Breast epithelium (tissue), 4 donors: ENCODE measurements around the gene ELOVL2. TPM values are rescaled to one million over a fixed set of nuclear protein-coding genes. Genes with fewer than 3 reads are reported as not detected.
"Not testable (repeated sequence)": the region's sequence is repeated elsewhere in the genome, so short reads cannot be mapped to it uniquely, and the experiment has no call there.

Source experiments
- DNase-seq, 2 donors: peaks; one replicate each; pipeline ENCODE4 v3.0.0-alpha.2; 2019; ENCODE audit warnings: low spot score in 2 of 2
- H3K27ac ChIP-seq, 2 donors: fragments of 200-600 bp; sonication (generic) in 1 of 2; one replicate each; pipeline ENCODE4 v1.5.1; 2016 to 2019; ENCODE audit warnings: mild to moderate bottlenecking in 1 of 2
- H3K27me3 ChIP-seq, 2 donors: fragments of 200-600 bp; sonication (generic) in 1 of 2; one replicate each; pipeline versions ENCODE4 v1.5.1 to v1.6.0; 2017 to 2019; ENCODE audit warnings: control low read depth in 1 of 2, mild to moderate bottlenecking in 1 of 2
- H3K36me3 ChIP-seq: fragments of 200-600 bp; one replicate; pipeline ENCODE4 v1.5.1; 2019
- H3K4me1 ChIP-seq, 2 donors: fragments of 200-600 bp; sonication (generic); one replicate each; pipeline ENCODE4 v1.5.1; 2016 to 2019; ENCODE audit warnings: control low read depth in 1 of 2
- H3K4me3 ChIP-seq, 3 donors: fragments of 200-600 bp; sonication (generic); 1 replicate in 2 of 3; 2 replicates in 1 of 3; pipeline ENCODE4 v1.5.1; 2016 to 2019; ENCODE audit warnings: mild to moderate bottlenecking in 3 of 3, moderate library complexity in 2 of 3
- H3K9me3 ChIP-seq, 2 donors: fragments of 200-600 bp; sonication (generic) in 1 of 2; one replicate each; pipeline ENCODE4 v1.5.1; 2016 to 2019; ENCODE audit warnings: control low read depth in 1 of 2
- POLR2A ChIP-seq: fragments of 450-650 bp; IDR thresholded peaks from one replicate; pipeline ENCODE4 v1.6.1; 2016; ENCODE audit warnings: antibody characterized with exemption, mild to moderate bottlenecking, moderate library complexity
- POLR2AphosphoS5 ChIP-seq, 3 donors: sonication (generic); formaldehyde crosslinking; IDR thresholded peaks; one replicate each; pipeline ENCODE4 v1.6.1; 2017; ENCODE audit warnings: antibody characterized with exemption in 3 of 3
- intact Hi-C: fragments of 100-400 bp; cut with DNase I; formaldehyde crosslinking; loops from one replicate; pipeline ENCODE4 v1.15.1; 2023; ENCODE audit warnings: low total_unique reads
- total RNA-seq, 3 donors: library from RNA; depleted of rRNA; stranded (reverse); fragments of >200 nt; gene quantifications; one replicate each; pipeline ENCODE4 v1.1.0, GENCODE V29; 2016
- TF ChIP-seq, protein P1 (sequence below), 3 donors: fragments of 450-650 bp; IDR thresholded peaks; one replicate each; pipeline ENCODE4 v1.5.1; 2016 to 2017; ENCODE audit warnings: antibody characterized with exemption in 3 of 3, mild to moderate bottlenecking in 3 of 3, moderate library complexity in 3 of 3

The ELOVL2 gene
- total RNA-seq, 3 donors from 2014 or later = 0.64 to 11.1 (median 2.6) TPM

DNA sequence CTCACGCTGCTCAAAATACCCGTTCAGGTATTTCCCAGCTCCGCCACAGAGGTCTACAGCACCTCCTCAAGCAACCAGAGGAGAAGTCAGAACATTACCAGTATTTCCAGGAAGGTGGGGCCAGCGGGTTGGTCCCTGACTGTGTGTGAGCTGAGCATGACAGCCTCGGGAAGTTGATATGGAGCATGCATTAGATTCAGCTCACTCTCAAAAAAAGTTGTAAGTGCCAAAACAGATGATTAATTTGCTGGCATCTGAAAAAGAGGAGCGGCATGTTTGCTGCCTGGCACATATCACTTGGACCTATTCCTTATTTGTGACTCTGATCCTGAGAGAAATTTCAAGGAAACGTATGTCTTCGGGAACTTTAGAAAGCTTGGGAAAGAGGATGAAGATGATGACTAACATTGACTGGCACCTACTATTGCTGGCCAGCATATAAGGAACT is 32.3 kb downstream of the ELOVL2 start:
- Histone ChIP-seq H3K27ac (no peak overlapping the region), H3K4me3 (no peak overlapping the region), H3K27me3 (no peaks in the 10 kb centered on the region), H3K4me1 (no peaks in the 10 kb centered on the region), H3K9me3 (no peaks in the 10 kb centered on the region), H3K36me3 (no peaks in the 10 kb centered on the region)
- no peak for DNase-seq
- TF ChIP-seq, protein P1, sequence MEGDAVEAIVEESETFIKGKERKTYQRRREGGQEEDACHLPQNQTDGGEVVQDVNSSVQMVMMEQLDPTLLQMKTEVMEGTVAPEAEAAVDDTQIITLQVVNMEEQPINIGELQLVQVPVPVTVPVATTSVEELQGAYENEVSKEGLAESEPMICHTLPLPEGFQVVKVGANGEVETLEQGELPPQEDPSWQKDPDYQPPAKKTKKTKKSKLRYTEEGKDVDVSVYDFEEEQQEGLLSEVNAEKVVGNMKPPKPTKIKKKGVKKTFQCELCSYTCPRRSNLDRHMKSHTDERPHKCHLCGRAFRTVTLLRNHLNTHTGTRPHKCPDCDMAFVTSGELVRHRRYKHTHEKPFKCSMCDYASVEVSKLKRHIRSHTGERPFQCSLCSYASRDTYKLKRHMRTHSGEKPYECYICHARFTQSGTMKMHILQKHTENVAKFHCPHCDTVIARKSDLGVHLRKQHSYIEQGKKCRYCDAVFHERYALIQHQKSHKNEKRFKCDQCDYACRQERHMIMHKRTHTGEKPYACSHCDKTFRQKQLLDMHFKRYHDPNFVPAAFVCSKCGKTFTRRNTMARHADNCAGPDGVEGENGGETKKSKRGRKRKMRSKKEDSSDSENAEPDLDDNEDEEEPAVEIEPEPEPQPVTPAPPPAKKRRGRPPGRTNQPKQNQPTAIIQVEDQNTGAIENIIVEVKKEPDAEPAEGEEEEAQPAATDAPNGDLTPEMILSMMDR (IDR thresholded peaks at IDR 0.05) = no peak
- TF ChIP-seq POLR2A (no peak), POLR2AphosphoS5 (IDR thresholded peaks at IDR 0.05) (no peak)
- intact Hi-C loops = no loop called here

DNA sequence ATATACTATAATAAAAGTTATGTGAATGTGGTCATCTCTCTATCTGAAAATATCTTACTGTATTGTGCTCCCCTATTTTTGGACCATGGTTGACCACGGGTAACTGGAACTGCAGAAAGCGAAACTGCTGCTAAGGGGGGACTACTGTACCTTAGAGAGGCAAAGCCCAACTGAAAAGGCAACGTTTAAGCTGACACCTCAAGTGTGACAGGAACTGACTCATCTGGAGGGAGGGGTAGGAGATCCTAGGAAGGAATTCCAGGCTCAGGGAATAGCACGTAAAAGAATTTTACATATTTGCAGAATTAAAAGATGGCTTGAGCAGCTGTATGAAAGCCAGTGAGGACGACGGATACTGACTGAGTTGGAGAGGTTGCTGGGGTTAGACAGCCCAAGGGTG is 34.8 kb downstream of the ELOVL2 start:
- Histone ChIP-seq H3K4me1 (no peaks in the 10 kb centered on the region), H3K4me3 (no peak overlapping the region), H3K27me3 (no peaks in the 10 kb centered on the region), H3K36me3 (no peaks in the 10 kb centered on the region), H3K9me3 (no peaks in the 10 kb centered on the region), H3K27ac (no peak overlapping the region)
- intact Hi-C loops = no loop called here
- DNase-seq = no peak
- TF ChIP-seq, protein P1 (IDR thresholded peaks at IDR 0.05) = no peak
- TF ChIP-seq POLR2A (no peak), POLR2AphosphoS5 (IDR thresholded peaks at IDR 0.05) (no peak)

DNA sequence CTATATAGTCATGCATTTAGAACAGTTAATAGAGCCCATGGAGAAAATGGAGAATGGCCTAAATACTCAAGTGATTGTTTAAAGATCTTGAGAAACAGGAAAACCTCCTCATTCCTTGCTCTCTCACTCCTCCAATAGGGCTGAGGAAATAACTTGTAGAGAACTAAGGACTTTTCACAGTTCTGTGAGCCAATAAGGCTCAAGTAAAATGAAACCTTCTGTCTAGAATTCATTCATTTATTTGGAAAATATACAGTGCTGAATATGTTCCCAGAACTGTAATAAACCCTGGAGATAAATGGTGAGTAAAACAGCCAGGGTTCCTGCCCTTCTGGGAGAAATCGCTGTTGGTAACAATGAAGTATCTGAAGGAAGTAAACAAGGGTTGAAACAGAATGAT is 35.3 kb downstream of the ELOVL2 start:
- H3K4me3 ChIP-seq = no peak overlapping the region
- TF ChIP-seq, protein P1 (IDR thresholded peaks at IDR 0.05) = no peak
- TF ChIP-seq POLR2AphosphoS5 (IDR thresholded peaks at IDR 0.05) = no peak
- no peak for TF ChIP-seq POLR2A
- H3K9me3 ChIP-seq = no peaks in the 10 kb centered on the region
- intact Hi-C loops = no loop called here
- no peak for DNase-seq
- H3K27ac ChIP-seq = no peak overlapping the region
- no peaks in the 10 kb centered on the region for H3K4me1 ChIP-seq
- H3K27me3 ChIP-seq = no peaks in the 10 kb centered on the region
- H3K36me3 ChIP-seq = no peaks in the 10 kb centered on the region

DNA sequence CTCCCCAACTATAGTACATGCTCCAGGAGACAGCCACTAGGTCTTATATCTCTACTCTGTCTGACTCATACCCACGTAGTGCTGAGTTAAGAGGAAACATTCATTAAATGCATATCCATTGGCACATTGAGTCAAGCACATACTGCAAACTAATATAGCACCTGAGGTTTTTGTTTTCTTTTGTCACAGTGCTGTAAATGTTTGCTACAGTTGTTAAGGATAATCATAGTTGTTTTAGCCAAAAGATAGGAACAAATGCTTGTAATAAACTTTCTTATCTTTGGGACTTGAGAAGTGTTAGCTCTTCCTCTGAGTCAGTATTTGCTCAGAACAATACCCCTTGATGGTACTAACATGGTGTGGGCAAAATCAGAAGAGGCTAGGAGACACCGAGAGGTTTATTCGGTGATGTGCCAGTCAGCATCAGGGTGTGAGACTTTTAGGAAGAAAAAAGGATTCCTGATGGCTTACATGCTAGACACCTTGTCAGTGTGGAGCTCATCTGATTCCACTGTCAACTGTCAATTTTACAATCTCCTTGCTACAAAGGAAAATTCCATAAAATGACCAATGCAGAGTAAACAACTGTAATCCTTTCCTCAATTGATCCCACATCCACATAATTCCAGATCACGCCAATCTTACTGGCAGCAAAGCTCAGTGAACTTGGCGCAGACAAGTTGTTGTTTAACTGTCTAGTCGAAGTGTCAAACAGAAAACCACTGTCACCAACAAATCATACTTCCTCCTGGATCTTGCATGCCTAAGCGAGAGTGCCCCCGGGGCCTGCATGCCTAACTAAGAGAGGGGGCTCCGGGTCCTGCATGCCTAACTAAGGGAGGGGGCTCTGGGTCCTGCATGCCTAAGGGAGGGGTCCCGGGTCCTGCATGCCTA is 36.1 kb downstream of the ELOVL2 start:
- DNase-seq = no peak
- intact Hi-C loops = no loop called here
- Histone ChIP-seq H3K27ac (no peak overlapping the region), H3K36me3 (no peaks in the 10 kb centered on the region), H3K9me3 (no peaks in the 10 kb centered on the region), H3K27me3 (no peaks in the 10 kb centered on the region), H3K4me3 (no peak overlapping the region), H3K4me1 (no peaks in the 10 kb centered on the region)
- TF ChIP-seq, protein P1 (IDR thresholded peaks at IDR 0.05) = no peak
- TF ChIP-seq POLR2A (no peak), POLR2AphosphoS5 (IDR thresholded peaks at IDR 0.05) (no peak)

DNA sequence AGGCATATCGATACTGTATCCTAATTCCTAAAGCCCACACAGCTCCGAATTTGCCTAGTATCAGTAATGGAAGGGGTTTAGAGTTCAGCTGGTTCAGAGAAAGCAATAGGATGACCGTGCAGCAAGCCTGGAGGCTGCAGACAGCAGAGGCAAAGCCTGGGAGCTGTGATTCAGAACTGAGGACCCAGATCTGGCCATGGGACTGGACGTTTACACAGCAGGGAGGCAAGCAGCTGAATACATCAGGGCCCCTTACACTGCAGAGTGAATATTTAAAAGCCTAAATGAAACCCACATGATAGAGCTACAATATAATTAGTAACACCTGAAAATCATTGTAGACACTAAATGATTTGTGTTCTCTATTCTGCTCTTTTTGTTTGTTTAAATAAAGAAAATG is 38.0 kb downstream of the ELOVL2 start:
- H3K36me3 ChIP-seq = no peaks in the 10 kb centered on the region
- H3K4me3 ChIP-seq = no peak overlapping the region
- intact Hi-C loops = no loop called here
- no peak overlapping the region for H3K27ac ChIP-seq
- TF ChIP-seq, protein P1 (IDR thresholded peaks at IDR 0.05) = no peak
- TF ChIP-seq POLR2A = no peak
- no peak for TF ChIP-seq POLR2AphosphoS5 (IDR thresholded peaks at IDR 0.05)
- no peaks in the 10 kb centered on the region for H3K27me3 ChIP-seq
- H3K9me3 ChIP-seq = no peaks in the 10 kb centered on the region
- DNase-seq = no peak
- H3K4me1 ChIP-seq = no peaks in the 10 kb centered on the region

DNA sequence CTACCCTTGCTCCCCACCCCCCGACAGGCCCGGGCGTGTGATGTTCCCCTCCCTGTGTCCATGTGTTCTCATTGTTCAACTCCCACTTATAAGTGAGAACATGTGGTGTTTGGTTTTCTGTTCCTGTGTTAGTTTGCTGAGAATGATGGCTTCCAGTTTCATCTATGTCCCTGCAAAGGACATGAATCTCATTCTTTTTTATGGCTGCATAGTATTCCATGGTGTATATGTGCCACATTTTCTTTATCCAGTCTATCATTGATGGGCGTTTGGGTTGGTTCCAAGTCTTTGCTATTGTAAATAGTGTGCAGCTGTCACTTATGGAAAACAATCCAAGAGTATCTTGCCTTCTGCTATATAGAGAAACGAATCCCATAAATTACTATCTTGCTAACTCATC is 40.8 kb downstream of the ELOVL2 start:
- H3K27me3 ChIP-seq, H3K4me1 ChIP-seq, intact Hi-C loops, H3K27ac ChIP-seq, H3K4me3 ChIP-seq, DNase-seq, H3K9me3 ChIP-seq, H3K36me3 ChIP-seq: not testable (repeated sequence)
